Endothelial cell of umbilical vein (primary cell): ENCODE data around the gene AFG1L. TPM values are rescaled to one million over a fixed set of nuclear protein-coding genes. Genes with fewer than 3 reads are reported as not detected.

ENCODE experiments used
- polyA plus RNA-seq, 4 experiments: library from polyadenylated mRNA; depleted of rRNA in 3 of 4; stranded (reverse) in 3 of 4; unstranded in 1 of 4; fragments of >200 nt; gene quantifications; 2 replicates each; pipeline versions ENCODE4 v1.2.1 to v1.2.3, GENCODE V29; 2011 to 2012; ENCODE audit warnings: missing spikeins in 1 of 4
- small RNA-seq: library from RNA; depleted of rRNA; stranded (forward); fragments of <200 nt; gene quantifications from one replicate; pipeline ENCODE3, GENCODE V24; 2012; ENCODE audit warnings: low replicate concordance, low read depth; ENCODE audit not compliant: insufficient read depth, insufficient read length
- total RNA-seq: library from RNA; stranded (reverse); gene quantifications from 2 replicates; pipeline ENCODE4 v1.2.3, GENCODE V29; 2021

Gene AFG1L
- total and polyA plus RNA-seq, 2 donors (not counting 3 experiments of a cell fraction or from before 2014, with no cell fraction given): 1.0 to 6.2 TPM

Small RNA genes within 50 kb of the gene (small RNA-seq; reads per million reads assigned to genes)
- gene AL356121.1: not detected
- not detected for gene AL391646.1
- not detected for gene RNA5SP212
- not detected for gene RNU6-1144P
- gene RNU6-770P: not detected
- gene Z98742.2: not detected

Other genes starting within 250 kb of the AFG1L start
- 26.4 and 27.8 TPM in 2 replicates for gene OSTM1, start 220.3 kb upstream of the AFG1L start, total RNA-seq
- gene OSTM1, start 220.3 kb upstream of the AFG1L start, polyA plus RNA-seq: 23.1 and 28.7 TPM in 2 replicates
- not detected in 2 replicates for gene NR2E1, start 129.0 kb upstream of the AFG1L start, total RNA-seq
- not detected in 2 replicates for gene NR2E1, start 129.0 kb upstream of the AFG1L start, polyA plus RNA-seq
- gene SNX3, start 34.0 kb upstream of the AFG1L start, total RNA-seq: 141 and 155 TPM in 2 replicates
- 241 and 281 TPM in 2 replicates for gene SNX3, start 34.0 kb upstream of the AFG1L start, polyA plus RNA-seq